K562 (cell line): ENCODE measurements around the gene NFATC1. TPM values are rescaled to one million over a fixed set of nuclear protein-coding genes. Genes with fewer than 3 reads are reported as not detected.
A peak's percentile ranks its signal among the peaks of the same experiment; 100 is the strongest.

Experiments used
- ATAC-seq: fragments of 200-7000 bp; cut with Tn5 transposase; 3 replicates; pipeline ENCODE4 v1.9.1; 2020; ENCODE audit warnings: moderate library complexity
- BruUV-seq: library from RNA; stranded (reverse); fragments of 400-500 nt; replicated peaks from 2 replicates; lab custom pipeline; 2021; lab: Mats Ljungman, UMichigan
- CTCF ChIA-PET: fragments of 300-600 bp; formaldehyde crosslinking; extraction: SDS; loops from one replicate; lab custom pipeline; 2021; ENCODE audit warnings: low intra/inter-chr PET ratio; lab: Yijun Ruan, JAX
- POLR2A ChIA-PET: fragments of 300-600, 350-650 bp; sonication (Branson Sonifier 250); formaldehyde crosslinking; extraction: SDS; loops from one replicate; lab custom pipeline; 2021; ENCODE audit warnings: antibody characterized with exemption, inconsistent platforms; lab: Yijun Ruan, JAX
- DNase-seq, 4 experiments: peaks; one replicate each; pipeline versions ENCODE4 v3.0.0 to v3.0.0-alpha.2; 2011 to 2018; ENCODE audit warnings: low spot score in 3 of 4, mixed read lengths in 3 of 4; ENCODE audit errors: extremely low read depth in 1 of 4
- FAIRE-seq: peaks from 2 replicates; lab custom pipeline; 2011; peaks lifted over from hg19 to GRCh38; lab: Jason Lieb, UNC
- H2AFZ ChIP-seq: 2 replicates; pipeline ENCODE4 v1.6.0; 2011; ENCODE audit warnings: low read depth, low read length, control low read depth, inconsistent platforms
- H3K27ac ChIP-seq: fragments of 200-600 bp; 3 replicates; pipeline ENCODE4 v1.8.0; 2011; ENCODE audit warnings: low read depth, mild to moderate bottlenecking, control low read depth, inconsistent platforms, low read length, moderate library complexity, mixed read lengths; ENCODE audit errors: extremely low read depth
- H3K27me3 ChIP-seq, 2 experiments: fragments of 300-600 bp in 1 of 2; 2 replicates in 1 of 2; 3 replicates in 1 of 2; pipeline versions ENCODE4 v1.6.0 to v1.8.0; 2011; ENCODE audit warnings: inconsistent platforms in 2 of 2, low read length in 2 of 2, mild to moderate bottlenecking in 1 of 2, mixed read lengths in 1 of 2, moderate library complexity in 1 of 2; ENCODE audit not compliant: control insufficient read depth in 2 of 2, insufficient read depth in 2 of 2
- H3K36me3 ChIP-seq: fragments of 300-600 bp; 3 replicates; pipeline ENCODE4 v1.8.0; 2011; ENCODE audit warnings: mild to moderate bottlenecking, low read length, inconsistent platforms; ENCODE audit not compliant: control insufficient read depth, insufficient read depth
- H3K4me1 ChIP-seq, 2 experiments: fragments of 200-600 bp in 1 of 2; replicated peaks in 1 of 2; 2 replicates in 1 of 2; 3 replicates in 1 of 2; pipeline versions ENCODE4 v1.5.1 to v1.8.0; 2011; ENCODE audit warnings: inconsistent platforms in 2 of 2, low read length in 2 of 2, mild to moderate bottlenecking in 1 of 2, mixed read lengths in 1 of 2, moderate library complexity in 1 of 2; ENCODE audit not compliant: control insufficient read depth in 2 of 2, insufficient read depth in 2 of 2
- H3K4me2 ChIP-seq: 2 replicates; pipeline ENCODE4 v1.6.1; 2011; ENCODE audit warnings: low read length, control low read depth, inconsistent platforms, mixed read lengths; ENCODE audit not compliant: insufficient read depth
- H3K4me3 ChIP-seq: fragments of 200-600 bp; sonication (generic), shearing (Covaris generic); 2 replicates; pipeline ENCODE4 v1.5.1; 2016; ENCODE audit warnings: control low read depth, inconsistent platforms
- H3K79me2 ChIP-seq: fragments of 200-600 bp; 3 replicates; pipeline ENCODE4 v1.8.0; 2011; ENCODE audit warnings: low read length, inconsistent platforms; ENCODE audit not compliant: control insufficient read depth, insufficient read depth
- H3K9ac ChIP-seq, 2 experiments: 2 replicates each; pipeline versions ENCODE4 v1.6.0 to v1.6.1; 2011; ENCODE audit warnings: low read depth in 2 of 2, low read length in 2 of 2, control low read depth in 1 of 2, inconsistent platforms in 1 of 2, mild to moderate bottlenecking in 1 of 2, mixed read lengths in 1 of 2; ENCODE audit not compliant: insufficient read depth in 1 of 2
- H3K9me1 ChIP-seq: one replicate; pipeline ENCODE4 v1.6.0; 2011; ENCODE audit warnings: inconsistent platforms, mild to moderate bottlenecking, low read length, moderate library complexity; ENCODE audit not compliant: control insufficient read depth, insufficient read depth
- H3K9me3 ChIP-seq: replicated peaks from 2 replicates; pipeline ENCODE4 v1.5.1; 2011; ENCODE audit warnings: low read depth, low read length, inconsistent platforms; ENCODE audit not compliant: control insufficient read depth, insufficient read depth
- H4K20me1 ChIP-seq: replicated peaks from 2 replicates; pipeline ENCODE4 v1.6.1; 2011; ENCODE audit warnings: low read length, inconsistent platforms, mixed read lengths; ENCODE audit not compliant: control insufficient read depth, insufficient read depth
- CEBPB ChIP-seq: fragments of 450-650 bp; IDR thresholded peaks from 2 replicates; pipeline ENCODE4 v1.6.1; 2016; ENCODE audit warnings: missing genetic modification characterization, missing compliant biosample characterization
- MCM2 ChIP-seq: fragments of 450-650 bp; IDR thresholded peaks from 2 replicates; pipeline ENCODE4 v1.6.1; 2017; ENCODE audit warnings: low read depth, mild to moderate bottlenecking
- PRPF4 ChIP-seq: fragments of 200-400 bp; formaldehyde crosslinking; IDR thresholded peaks from one replicate; pipeline ENCODE4 v1.6.1; 2017; ENCODE audit warnings: low read length, low read depth, mild to moderate bottlenecking; ENCODE audit not compliant: insufficient read depth, poor library complexity, severe bottlenecking
- ZFX ChIP-seq: sonication (generic); formaldehyde crosslinking; IDR thresholded peaks from 2 replicates; pipeline ENCODE4 v1.8.0; 2022; ENCODE audit warnings: mild to moderate bottlenecking, missing genetic modification reagents, moderate library complexity
- WGBS: fragments of 100-300 bp; shearing (Covaris generic); methylation state at CpG from one replicate; pipeline ENCODE4 v1.1.6; 2016; ENCODE audit warnings: low coverage, mixed read lengths; ENCODE audit not compliant: insufficient coverage; ENCODE audit errors: missing lambda C conversion rate; 5-methylcytosine and 5-hydroxymethylcytosine counted together
- in situ Hi-C: fragments of 300-500 bp; cut with MboI; formaldehyde crosslinking; loops from 4 replicates; pipeline ENCODE4 v1.15.0; 2018; ENCODE audit warnings: inconsistent platforms, mixed read lengths
- intact Hi-C: fragments of 100-400 bp; cut with micrococcal nuclease; formaldehyde crosslinking; loops from 2 replicates; pipeline ENCODE4 v1.14.2; 2022
- polyA plus RNA-seq, 8 experiments: library from polyadenylated mRNA; depleted of rRNA in 4 of 8; stranded (reverse) in 5 of 8; unstranded in 3 of 8; fragments of >200 nt; fragmentation: Nextera tagmentation in 2 of 8; fragmentation: Illumina TruSeq in 1 of 8; extraction: Ambion mirVana in 2 of 8; extraction: Trizol in 1 of 8; gene quantifications; 2 replicates each; pipeline versions ENCODE4 v1.2.1 to v1.2.3, GENCODE V29; 2011 to 2014; ENCODE audit warnings: inconsistent platforms in 1 of 8, missing spikeins in 1 of 8
- total RNA-seq, 7 experiments: library from RNA; depleted of rRNA in 6 of 7; stranded (reverse); fragments of >200 nt in 6 of 7; fragmentation: Illumina TruSeq in 2 of 7; extraction: Trizol in 2 of 7; gene quantifications; 2 replicates each; pipeline versions ENCODE4 v1.2.1 to v1.2.3, GENCODE V29; 2011 to 2021; ENCODE audit warnings: low replicate concordance in 1 of 7

NFATC1 gene
- total and polyA plus RNA-seq, 9 of the 15 experiments (the other 6 are each of a cell fraction or from before 2014, with no cell fraction given) = 1.1 to 16.4 (median 2.5) TPM

DNA sequence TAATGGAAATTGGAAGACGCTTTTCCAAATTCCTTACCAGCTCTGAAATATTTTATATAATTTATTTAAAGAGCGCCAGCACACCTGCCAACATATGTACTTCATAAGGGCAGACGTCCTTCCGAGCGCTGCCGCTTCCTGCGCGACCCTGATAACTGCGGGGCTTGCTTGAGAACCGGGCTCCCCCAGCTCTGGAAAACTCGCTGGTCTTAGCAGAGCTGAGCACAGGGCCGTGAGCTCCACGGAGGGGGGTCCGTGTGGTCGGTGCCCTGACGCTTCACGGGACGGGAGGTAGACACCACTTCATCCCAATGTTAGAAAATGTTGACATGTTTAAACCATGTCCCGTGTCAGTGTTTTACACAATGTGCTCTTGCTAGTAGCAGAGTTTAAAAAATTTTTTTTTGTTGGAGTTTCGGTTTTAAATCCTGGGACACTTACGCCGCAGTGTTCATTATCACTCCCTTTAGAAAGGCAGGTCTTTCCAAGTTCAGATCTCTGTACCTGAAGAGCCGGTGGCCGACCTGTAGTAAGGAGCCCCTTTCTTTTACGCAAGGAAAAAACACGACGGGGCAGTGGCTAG lies 1.6 kb downstream of the NFATC1 start (continued):
- TF ChIP-seq CEBPB (tag) = no peak

DNA sequence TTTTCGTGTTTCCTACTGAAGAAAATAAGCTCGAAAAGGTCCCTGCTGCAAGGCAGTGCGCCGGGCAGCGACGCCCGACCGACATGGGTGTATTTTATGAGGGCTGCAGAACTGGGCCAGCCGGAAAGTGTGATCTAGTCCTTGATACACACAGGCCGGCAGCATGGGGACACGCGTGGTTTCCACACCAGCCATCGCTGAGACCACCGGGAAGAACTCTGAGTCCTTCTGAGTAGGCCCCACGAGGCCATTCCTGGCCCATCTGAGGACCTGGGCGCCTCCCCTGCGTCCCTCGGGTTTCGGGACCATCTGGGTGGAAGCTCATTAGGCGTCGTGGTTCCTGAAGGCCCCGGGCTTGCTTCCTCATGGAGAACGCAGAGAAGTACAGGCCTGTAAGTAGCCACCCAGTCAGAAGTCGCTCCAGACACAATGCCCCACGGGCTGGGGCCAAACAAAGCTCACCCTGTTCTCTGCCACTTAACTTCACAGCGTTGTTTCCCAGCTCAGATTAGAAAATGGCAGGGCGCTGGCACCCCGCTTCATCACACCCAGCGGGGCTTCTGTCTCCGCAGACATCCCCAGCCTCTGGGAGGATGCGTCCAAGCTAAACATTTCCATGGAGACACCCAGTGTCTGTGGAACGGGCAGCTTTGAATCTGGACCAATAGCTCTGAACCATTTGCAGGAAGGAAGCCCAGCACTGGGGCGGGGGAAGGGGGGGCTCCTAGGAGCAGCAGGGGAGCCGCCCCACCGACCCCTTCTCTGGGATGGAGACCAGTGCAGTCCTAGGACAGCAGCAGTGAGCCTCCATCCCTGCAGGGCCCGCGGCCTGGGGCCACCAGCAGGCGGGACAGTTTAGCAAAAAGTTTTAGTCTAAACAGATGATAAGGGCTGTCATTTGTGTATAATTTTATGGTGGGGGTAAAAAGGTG lies 2.4 kb downstream of the NFATC1 start:
- BruUV-seq = no TSS peak
- FAIRE-seq = no peak

More for the DNA sequence above, 2.4 kb downstream of the NFATC1 start:
- peaks cover 9% of the 10 kb centered on the region for H3K79me2 ChIP-seq
- TF ChIP-seq PRPF4 (no peak), ZFX (CRISPR knock-in tag) (peak; percentile 16; the same call in 1 of the 2 replicates), MCM2 (no peak)
- H3K9me3 ChIP-seq = no peaks in the 10 kb centered on the region
- 85% methylated on average over 16 of the region's 38 CpGs for WGBS
- intact Hi-C loops (loop anchor here (5.0 kb wide), 2 partner anchors 109 to 129 kb away; no protein-coding TSS in a partner anchor), in situ Hi-C loops (no loop called here)
- no peaks in the 10 kb centered on the region for H3K36me3 ChIP-seq
- H3K27me3 ChIP-seq = no peaks in the 10 kb centered on the region
- ATAC-seq (no peak), DNase-seq (no peak)
- no peak overlapping the region for H3K4me2 ChIP-seq
- H3K9ac ChIP-seq = no peak overlapping the region; a peak in 1 of 4 replicates
- H3K4me1 ChIP-seq = peaks cover 0 to 78% of the 10 kb centered on the region in 2 experiments; a peak in 3 of 5 replicates
- no peaks in the 10 kb centered on the region for H4K20me1 ChIP-seq
- ChIA-PET POLR2A (interaction anchor here (1.0 kb wide), 2 partner anchors 10 to 122 kb away, joined by 3 read pairs; no protein-coding TSS in a partner anchor), CTCF (no interaction called here)
- peaks cover 3% of the 10 kb centered on the region for H3K9me1 ChIP-seq
- no peak overlapping the region for H3K27ac ChIP-seq
- H3K4me3 ChIP-seq = no peak overlapping the region
- no peak overlapping the region for H2AFZ ChIP-seq
